ENCODE measurements around the gene RPS6KB2. TPM values are rescaled to one million over a fixed set of nuclear protein-coding genes. Genes with fewer than 3 reads are reported as not detected.

Gene RPS6KB2
- total RNA-seq, 4 donors from 2014 or later = 53.5 to 108 (median 75.9) TPM

DNA sequence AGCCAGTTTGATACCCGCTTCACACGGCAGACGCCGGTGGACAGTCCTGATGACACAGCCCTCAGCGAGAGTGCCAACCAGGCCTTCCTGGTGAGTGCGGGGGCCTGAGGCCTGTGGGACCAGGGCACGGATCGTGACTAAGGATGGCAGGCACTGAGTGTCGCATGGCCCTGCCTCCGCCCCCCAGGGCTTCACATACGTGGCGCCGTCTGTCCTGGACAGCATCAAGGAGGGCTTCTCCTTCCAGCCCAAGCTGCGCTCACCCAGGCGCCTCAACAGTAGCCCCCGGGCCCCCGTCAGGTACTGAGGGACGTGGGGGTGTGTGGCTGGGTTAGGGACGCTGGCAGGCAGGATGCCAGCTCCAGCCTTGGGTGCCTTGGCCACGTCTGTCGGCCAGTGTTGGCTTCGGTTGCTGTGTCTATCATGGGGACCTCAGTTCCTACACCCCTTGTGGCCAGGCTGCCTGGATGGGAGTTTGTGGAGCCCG is 6.1 kb downstream of the RPS6KB2 start:
- no peak for DNase-seq
- in situ Hi-C loops (cut with MboI; ENCODE audit: low pct_ligation_motif_present in 1 of 4, low pct_unique_long_range_greater_than_20kb in 1 of 4, low sequenced_read_pairs in 3 of 4) (no loop called here), intact Hi-C loops (cut with DNase I; ENCODE audit: low total_unique reads) (no loop called here)
- 87% methylated on average over 21 of the region's 23 CpGs; no CpG with 5 or more reads in 1 of the 2 donors for WGBS, 2 donors (ENCODE audit: low coverage in 1 of 2)
- no peaks in the 10 kb centered on the region for H3K9me3 ChIP-seq
- TF ChIP-seq POLR2A (IDR thresholded peaks at IDR 0.05) (no peak), POLR2AphosphoS5 (IDR thresholded peaks at IDR 0.05) (no peak), EP300 (IDR thresholded peaks at IDR 0.05; ENCODE audit: low read depth) (no peak)
- TF ChIP-seq, protein P1, sequence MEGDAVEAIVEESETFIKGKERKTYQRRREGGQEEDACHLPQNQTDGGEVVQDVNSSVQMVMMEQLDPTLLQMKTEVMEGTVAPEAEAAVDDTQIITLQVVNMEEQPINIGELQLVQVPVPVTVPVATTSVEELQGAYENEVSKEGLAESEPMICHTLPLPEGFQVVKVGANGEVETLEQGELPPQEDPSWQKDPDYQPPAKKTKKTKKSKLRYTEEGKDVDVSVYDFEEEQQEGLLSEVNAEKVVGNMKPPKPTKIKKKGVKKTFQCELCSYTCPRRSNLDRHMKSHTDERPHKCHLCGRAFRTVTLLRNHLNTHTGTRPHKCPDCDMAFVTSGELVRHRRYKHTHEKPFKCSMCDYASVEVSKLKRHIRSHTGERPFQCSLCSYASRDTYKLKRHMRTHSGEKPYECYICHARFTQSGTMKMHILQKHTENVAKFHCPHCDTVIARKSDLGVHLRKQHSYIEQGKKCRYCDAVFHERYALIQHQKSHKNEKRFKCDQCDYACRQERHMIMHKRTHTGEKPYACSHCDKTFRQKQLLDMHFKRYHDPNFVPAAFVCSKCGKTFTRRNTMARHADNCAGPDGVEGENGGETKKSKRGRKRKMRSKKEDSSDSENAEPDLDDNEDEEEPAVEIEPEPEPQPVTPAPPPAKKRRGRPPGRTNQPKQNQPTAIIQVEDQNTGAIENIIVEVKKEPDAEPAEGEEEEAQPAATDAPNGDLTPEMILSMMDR (IDR thresholded peaks at IDR 0.05) = no peak
- no peak overlapping the region for H3K27ac ChIP-seq
- no peak overlapping the region for H3K4me3 ChIP-seq
- H3K27me3 ChIP-seq = no peaks in the 10 kb centered on the region
- peaks cover 2 to 17% (median 10%) of the 10 kb centered on the region in 4 donors for H3K4me1 ChIP-seq
- H3K36me3 ChIP-seq = peaks cover 0 to 20% (median 7%) of the 10 kb centered on the region in 4 donors

DNA sequence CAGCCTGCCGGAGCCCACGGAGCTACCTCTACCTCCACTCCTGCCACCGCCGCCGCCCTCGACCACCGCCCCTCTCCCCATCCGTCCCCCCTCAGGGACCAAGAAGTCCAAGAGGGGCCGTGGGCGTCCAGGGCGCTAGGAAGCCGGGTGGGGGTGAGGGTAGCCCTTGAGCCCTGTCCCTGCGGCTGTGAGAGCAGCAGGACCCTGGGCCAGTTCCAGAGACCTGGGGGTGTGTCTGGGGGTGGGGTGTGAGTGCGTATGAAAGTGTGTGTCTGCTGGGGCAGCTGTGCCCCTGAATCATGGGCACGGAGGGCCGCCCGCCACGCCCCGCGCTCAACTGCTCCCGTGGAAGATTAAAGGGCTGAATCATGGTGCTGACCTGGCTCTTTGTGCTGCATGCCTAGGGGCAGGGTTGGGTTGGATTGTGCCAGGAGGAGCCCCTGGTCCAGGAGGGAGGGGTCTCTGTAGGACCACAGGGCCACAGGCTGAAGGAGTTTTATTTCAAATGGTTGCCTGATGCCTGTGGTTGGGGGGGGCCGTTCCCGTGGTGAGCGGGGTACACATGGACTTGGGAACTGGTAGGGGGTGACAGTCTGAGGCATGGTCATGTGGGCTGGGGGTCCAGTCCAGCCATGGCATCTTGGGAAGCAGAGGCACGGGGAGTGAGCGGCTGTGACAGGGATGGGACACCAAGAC is 6.9 kb downstream of the RPS6KB2 start:
- DNase-seq = no peak
- no peaks in the 10 kb centered on the region for H3K27me3 ChIP-seq
- peak overlapping the region in 2 of 4 donors; percentile 72 to 83 for H3K27ac ChIP-seq
- H3K4me3 ChIP-seq = peak overlapping the region in 1 of 4 donors; percentile 41
- peaks cover 0 to 19% (median 8%) of the 10 kb centered on the region in 4 donors for H3K4me1 ChIP-seq
- WGBS, 2 donors (ENCODE audit: low coverage in 1 of 2) = 70% methylated on average over 26 of the region's 26 CpGs; no CpG with 5 or more reads in 1 of the 2 donors
- H3K9me3 ChIP-seq = no peaks in the 10 kb centered on the region
- in situ Hi-C loops (cut with MboI; ENCODE audit: low pct_ligation_motif_present in 1 of 4, low pct_unique_long_range_greater_than_20kb in 1 of 4, low sequenced_read_pairs in 3 of 4) = no loop called here
- no peak for TF ChIP-seq EP300 (IDR thresholded peaks at IDR 0.05; ENCODE audit: low read depth)
- TF ChIP-seq, protein P1 (IDR thresholded peaks at IDR 0.05) = no peak
- no peak for TF ChIP-seq POLR2A (IDR thresholded peaks at IDR 0.05)
- no peak for TF ChIP-seq POLR2AphosphoS5 (IDR thresholded peaks at IDR 0.05)
- peaks cover 0 to 20% (median 7%) of the 10 kb centered on the region in 4 donors for H3K36me3 ChIP-seq
- intact Hi-C loops (cut with DNase I; ENCODE audit: low total_unique reads) = no loop called here

DNA sequence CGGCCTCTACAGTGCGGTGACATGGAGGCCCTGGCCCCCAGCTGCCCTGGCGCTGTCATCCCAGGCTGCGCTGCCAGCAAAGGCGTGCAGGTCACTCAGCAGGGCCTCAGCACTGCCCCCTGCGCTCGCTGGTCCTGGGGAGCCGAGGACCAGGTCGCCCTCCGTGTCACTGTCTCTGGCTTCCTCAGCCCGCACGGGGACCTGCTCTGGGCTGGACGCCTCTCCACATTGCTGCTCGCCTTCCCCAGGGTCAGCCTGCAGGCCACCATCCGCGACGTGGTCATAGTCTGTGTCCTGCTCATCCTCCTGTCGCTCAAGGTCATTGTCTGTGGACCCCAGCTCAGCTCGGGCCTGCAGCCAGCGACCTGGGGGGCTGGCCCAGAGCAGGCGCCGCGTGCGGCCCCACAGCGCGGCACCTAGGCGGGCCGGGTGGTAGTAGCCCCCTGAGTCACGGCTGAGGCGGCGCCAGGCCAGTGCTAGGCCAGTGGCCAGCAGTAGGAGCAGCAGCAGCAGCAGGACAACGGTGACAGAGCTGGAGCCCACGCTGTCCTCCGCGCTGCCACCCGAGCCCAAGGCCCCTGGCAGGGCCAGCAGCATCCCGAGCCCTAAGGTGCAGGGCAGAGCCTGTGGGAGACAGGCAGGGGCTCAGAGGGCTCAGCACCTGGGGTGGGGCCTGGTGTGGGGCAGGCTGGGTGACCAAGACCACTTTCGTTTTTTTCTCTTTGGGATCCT is 7.6 kb downstream of the RPS6KB2 start:
- intact Hi-C loops (cut with DNase I; ENCODE audit: low total_unique reads) (no loop called here), in situ Hi-C loops (cut with MboI; ENCODE audit: low pct_ligation_motif_present in 1 of 4, low pct_unique_long_range_greater_than_20kb in 1 of 4, low sequenced_read_pairs in 3 of 4) (no loop called here)
- H3K27ac ChIP-seq = peak overlapping the region; percentile 72 to 83 (median 74)
- H3K27me3 ChIP-seq = no peaks in the 10 kb centered on the region
- TF ChIP-seq POLR2AphosphoS5 (IDR thresholded peaks at IDR 0.05) (peak in 1 of 3 donors; percentile 4), POLR2A (IDR thresholded peaks at IDR 0.05) (peak; percentile 13), EP300 (IDR thresholded peaks at IDR 0.05; ENCODE audit: low read depth) (no peak)
- TF ChIP-seq, protein P1 (IDR thresholded peaks at IDR 0.05) = no peak
- WGBS, 2 donors (ENCODE audit: low coverage in 1 of 2) = 76% methylated on average over 33 of the region's 38 CpGs; no CpG with 5 or more reads in 1 of the 2 donors
- H3K4me3 ChIP-seq = peak overlapping the region in 1 of 4 donors; percentile 41
- DNase-seq = no peak
- peaks cover 0 to 20% (median 7%) of the 10 kb centered on the region in 4 donors for H3K36me3 ChIP-seq
- H3K4me1 ChIP-seq = peaks cover 0 to 24% (median 10%) of the 10 kb centered on the region in 4 donors
- H3K9me3 ChIP-seq = no peaks in the 10 kb centered on the region

DNA sequence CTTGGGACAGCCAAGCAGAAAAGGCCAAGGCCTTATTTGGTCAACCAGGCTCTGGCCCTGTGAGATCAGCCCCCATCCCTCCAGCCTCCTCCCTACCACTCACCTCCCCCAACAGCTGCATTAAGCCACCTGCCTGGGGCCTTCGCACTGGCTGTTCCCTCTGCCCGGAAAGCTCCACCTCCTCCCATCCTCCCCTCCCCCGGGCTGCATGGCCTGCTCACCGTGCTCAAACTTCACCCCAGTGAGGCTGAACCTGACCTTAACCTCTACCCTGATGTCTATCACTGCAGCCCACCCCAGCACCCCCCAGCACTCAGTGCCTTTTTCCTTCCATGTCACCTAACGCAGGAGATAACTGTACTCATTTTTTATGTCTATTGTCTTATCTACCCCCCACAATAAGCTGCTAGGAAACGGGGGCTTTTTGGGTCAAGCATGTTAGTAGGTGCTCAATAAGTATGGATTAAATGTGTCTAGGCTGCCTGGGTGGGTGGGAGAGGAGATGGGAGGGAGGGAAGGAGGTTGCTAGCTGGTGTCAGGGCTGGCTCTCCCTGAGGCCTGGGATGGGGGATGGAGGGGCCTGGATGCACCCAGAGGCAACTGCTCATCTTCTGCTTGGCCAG is 8.3 kb downstream of the RPS6KB2 start:
- H3K4me1 ChIP-seq = peaks cover 0 to 27% (median 12%) of the 10 kb centered on the region in 4 donors
- WGBS, 2 donors (ENCODE audit: low coverage in 1 of 2) = 44 to 45% methylated on average over 6 of the region's 6 CpGs
- peak overlapping the region; percentile 72 to 83 (median 74) for H3K27ac ChIP-seq
- in situ Hi-C loops (cut with MboI; ENCODE audit: low pct_ligation_motif_present in 1 of 4, low pct_unique_long_range_greater_than_20kb in 1 of 4, low sequenced_read_pairs in 3 of 4) (no loop called here), intact Hi-C loops (cut with DNase I; ENCODE audit: low total_unique reads) (no loop called here)
- no peaks in the 10 kb centered on the region for H3K27me3 ChIP-seq
- H3K36me3 ChIP-seq = peaks cover 0 to 20% (median 5%) of the 10 kb centered on the region in 4 donors
- H3K4me3 ChIP-seq = peak overlapping the region in 2 of 4 donors; percentile 15 to 41
- H3K9me3 ChIP-seq = no peaks in the 10 kb centered on the region
- TF ChIP-seq EP300 (IDR thresholded peaks at IDR 0.05; ENCODE audit: low read depth) (no peak), POLR2AphosphoS5 (IDR thresholded peaks at IDR 0.05) (no peak), POLR2A (IDR thresholded peaks at IDR 0.05) (no peak)
- TF ChIP-seq, protein P1 (IDR thresholded peaks at IDR 0.05) = no peak
- DNase-seq = peak; percentile 78
